ENCODE results near the gene STK26.

STK26 gene

DNA sequence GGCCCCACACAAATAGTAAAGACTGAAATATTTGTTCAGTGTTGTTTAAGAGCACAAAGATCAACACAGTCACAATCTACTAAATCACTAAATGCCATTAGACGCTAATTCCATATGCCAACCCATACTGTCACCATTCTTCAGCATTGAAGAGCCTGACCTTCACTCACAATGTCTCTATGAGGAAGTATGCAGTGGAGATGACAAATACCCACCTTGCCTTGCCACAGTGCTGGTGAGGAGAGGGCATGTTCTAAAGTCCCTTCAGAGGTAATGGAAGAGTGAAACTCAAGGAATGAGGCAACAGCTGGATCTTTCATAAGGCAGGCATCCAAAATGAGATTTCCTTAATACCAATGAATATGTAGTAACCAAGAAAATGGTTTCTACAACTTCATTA lies 54.3 kb downstream of the STK26 start:
- no peak for TF ChIP-seq REST (IDR thresholded peaks at IDR 0.05; ENCODE audit: insufficient replicate concordance, low read depth)
- no peak for TF ChIP-seq SPI1 (IDR thresholded peaks at IDR 0.05; ENCODE audit: borderline replicate concordance, low read depth)
- no peak for TF ChIP-seq POLR2AphosphoS5 (IDR thresholded peaks at IDR 0.05; ENCODE audit: low read depth)
- TF ChIP-seq, protein P1, sequence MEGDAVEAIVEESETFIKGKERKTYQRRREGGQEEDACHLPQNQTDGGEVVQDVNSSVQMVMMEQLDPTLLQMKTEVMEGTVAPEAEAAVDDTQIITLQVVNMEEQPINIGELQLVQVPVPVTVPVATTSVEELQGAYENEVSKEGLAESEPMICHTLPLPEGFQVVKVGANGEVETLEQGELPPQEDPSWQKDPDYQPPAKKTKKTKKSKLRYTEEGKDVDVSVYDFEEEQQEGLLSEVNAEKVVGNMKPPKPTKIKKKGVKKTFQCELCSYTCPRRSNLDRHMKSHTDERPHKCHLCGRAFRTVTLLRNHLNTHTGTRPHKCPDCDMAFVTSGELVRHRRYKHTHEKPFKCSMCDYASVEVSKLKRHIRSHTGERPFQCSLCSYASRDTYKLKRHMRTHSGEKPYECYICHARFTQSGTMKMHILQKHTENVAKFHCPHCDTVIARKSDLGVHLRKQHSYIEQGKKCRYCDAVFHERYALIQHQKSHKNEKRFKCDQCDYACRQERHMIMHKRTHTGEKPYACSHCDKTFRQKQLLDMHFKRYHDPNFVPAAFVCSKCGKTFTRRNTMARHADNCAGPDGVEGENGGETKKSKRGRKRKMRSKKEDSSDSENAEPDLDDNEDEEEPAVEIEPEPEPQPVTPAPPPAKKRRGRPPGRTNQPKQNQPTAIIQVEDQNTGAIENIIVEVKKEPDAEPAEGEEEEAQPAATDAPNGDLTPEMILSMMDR (IDR thresholded peaks at IDR 0.05; ENCODE audit: insufficient read depth, low read length), result no peak
- TF ChIP-seq GABPA (IDR thresholded peaks at IDR 0.05; ENCODE audit: low read depth), result no peak
- H3K4me3 ChIP-seq (replicated peaks; ENCODE audit: insufficient read depth, low read length), result no peak overlapping the region
- H3K27me3 ChIP-seq (ENCODE audit: insufficient read depth, poor library complexity, severe bottlenecking), result no peaks in the 10 kb centered on the region
- peak in 1 of 2 experiments; percentile 17 for DNase-seq (ENCODE audit: low read depth in 1 of 2, low spot score in 1 of 2)
- no peak overlapping the region for H3K27ac ChIP-seq (replicated peaks)

- Histone ChIP-seq H3K27ac (replicated peaks) (no peak overlapping the region), H3K4me3 (replicated peaks; ENCODE audit: insufficient read depth, low read length) (no peak overlapping the region), H3K27me3 (ENCODE audit: insufficient read depth, poor library complexity, severe bottlenecking) (no peaks in the 10 kb centered on the region)
- DNase-seq (ENCODE audit: low read depth in 1 of 2, low spot score in 1 of 2), result no peak
- TF ChIP-seq REST (IDR thresholded peaks at IDR 0.05; ENCODE audit: insufficient replicate concordance, low read depth) (no peak), GABPA (IDR thresholded peaks at IDR 0.05; ENCODE audit: low read depth) (no peak), SPI1 (IDR thresholded peaks at IDR 0.05; ENCODE audit: borderline replicate concordance, low read depth) (no peak), POLR2AphosphoS5 (IDR thresholded peaks at IDR 0.05; ENCODE audit: low read depth) (no peak)
- TF ChIP-seq, protein P1 (IDR thresholded peaks at IDR 0.05; ENCODE audit: insufficient read depth, low read length), result no peak
Measured at GRCh38 chrX:132077912-132078311, 54.8 kb downstream of the STK26 start.

DNA sequence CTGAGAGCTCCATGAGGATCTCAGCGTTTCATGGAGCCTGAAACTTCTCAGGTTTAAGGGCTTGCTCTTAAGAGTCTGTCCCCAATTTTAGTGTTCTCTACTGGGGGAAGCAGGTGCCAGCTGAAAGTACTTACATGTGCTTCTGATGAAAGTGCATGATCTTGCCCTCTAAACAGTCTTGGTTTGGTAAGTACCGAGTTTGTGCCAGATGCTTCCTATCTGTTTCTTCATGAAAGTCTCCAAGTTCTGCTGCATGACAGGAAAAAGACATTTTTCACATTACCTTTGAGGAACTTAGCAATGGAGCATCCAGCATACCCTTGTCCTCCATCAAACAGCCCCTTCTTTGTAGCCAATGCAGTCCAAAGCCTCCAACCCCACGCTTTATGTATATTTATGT lies 62.7 kb downstream of the STK26 start:
- Histone ChIP-seq H3K4me3 (replicated peaks; ENCODE audit: insufficient read depth, low read length) (no peak overlapping the region), H3K27me3 (ENCODE audit: insufficient read depth, poor library complexity, severe bottlenecking) (no peaks in the 10 kb centered on the region), H3K27ac (replicated peaks) (no peak overlapping the region)
- DNase-seq (ENCODE audit: low read depth in 1 of 2, low spot score in 1 of 2), result no peak
- TF ChIP-seq, protein P1 (IDR thresholded peaks at IDR 0.05; ENCODE audit: insufficient read depth, low read length), result no peak
- TF ChIP-seq SPI1 (IDR thresholded peaks at IDR 0.05; ENCODE audit: borderline replicate concordance, low read depth) (no peak), REST (IDR thresholded peaks at IDR 0.05; ENCODE audit: insufficient replicate concordance, low read depth) (no peak), GABPA (IDR thresholded peaks at IDR 0.05; ENCODE audit: low read depth) (no peak), POLR2AphosphoS5 (IDR thresholded peaks at IDR 0.05; ENCODE audit: low read depth) (no peak)
